Measurements from ENCODE around the gene RHOD. TPM values are rescaled to one million over a fixed set of nuclear protein-coding genes. Genes with fewer than 3 reads are reported as not detected.

Gene RHOD
- total RNA-seq, 1 experiment from 2014 or later, result 99.9 TPM

- BruUV-seq (replicated peaks), result no TSS peak
- H3K27me3 ChIP-seq (ENCODE audit: low read length), result no peaks in the 10 kb centered on the region
- intact Hi-C loops (cut with micrococcal nuclease), result no loop called here
- no peak overlapping the region for H3K9ac ChIP-seq (ENCODE audit: low read length)
- ATAC-seq (peak; percentile 93), DNase-seq (peak; percentile 79)
- no peaks in the 10 kb centered on the region for H3K79me2 ChIP-seq (ENCODE audit: low read length)
- H3K4me3 ChIP-seq (ENCODE audit: low read length), result no peak overlapping the region
- peak overlapping the region; percentile 12; the same call in 1 of the 2 replicates for H3K27ac ChIP-seq (ENCODE audit: low read length)
- ChIA-PET POLR2A (ENCODE audit: unreplicated experiment) (no interaction called here), CTCF (no interaction called here)
- H3K9me3 ChIP-seq (ENCODE audit: low read length), result no peaks in the 10 kb centered on the region
- no peak overlapping the region for H2AFZ ChIP-seq (ENCODE audit: low read length)
- H4K20me1 ChIP-seq (ENCODE audit: low read length), result no peaks in the 10 kb centered on the region
- TF ChIP-seq CTCF (conservative IDR thresholded peaks at IDR 0.05; ENCODE audit: low read depth, low read length) (no peak), EZH2phosphoT487 (IDR thresholded peaks at IDR 0.05; ENCODE audit: borderline replicate concordance, low read length) (no peak), EZH2 (IDR thresholded peaks at IDR 0.05; ENCODE audit: low read length, unreplicated experiment) (no peak)
- H3K4me1 ChIP-seq (ENCODE audit: insufficient read depth, low read length), result peaks cover 34% of the 10 kb centered on the region
- H3K36me3 ChIP-seq (ENCODE audit: low read depth, low read length), result no peaks in the 10 kb centered on the region
- H3K4me2 ChIP-seq (ENCODE audit: low read length), result peak overlapping the region; percentile 19
- peaks cover 4% of the 10 kb centered on the region for H3F3A ChIP-seq (ENCODE audit: low read length, unreplicated experiment)
- no peaks in the 10 kb centered on the region for H3K9me2 ChIP-seq (replicated peaks; ENCODE audit: low read length)
These were observed 23.7 kb upstream of the RHOD start for GRCh38 chr11:67032830-67033551.

- no peak overlapping the region for H2AFZ ChIP-seq (ENCODE audit: low read length)
- H3K27ac ChIP-seq (ENCODE audit: low read length), result peak overlapping the region; percentile 12; the same call in 1 of the 2 replicates
- H3K36me3 ChIP-seq (ENCODE audit: low read depth, low read length), result no peaks in the 10 kb centered on the region
- H3K9ac ChIP-seq (ENCODE audit: low read length), result no peak overlapping the region
- no peak for TF ChIP-seq EZH2phosphoT487 (IDR thresholded peaks at IDR 0.05; ENCODE audit: borderline replicate concordance, low read length)
- no peak for TF ChIP-seq EZH2 (IDR thresholded peaks at IDR 0.05; ENCODE audit: low read length, unreplicated experiment)
- no peak for TF ChIP-seq CTCF (conservative IDR thresholded peaks at IDR 0.05; ENCODE audit: low read depth, low read length)
- no peak overlapping the region for H3K4me3 ChIP-seq (ENCODE audit: low read length)
- no TSS peak for BruUV-seq (replicated peaks)
- ChIA-PET POLR2A (ENCODE audit: unreplicated experiment) (no interaction called here), CTCF (no interaction called here)
- peak overlapping the region; percentile 19 for H3K4me2 ChIP-seq (ENCODE audit: low read length)
- DNase-seq, result peak; percentile 35
- H3K4me1 ChIP-seq (ENCODE audit: insufficient read depth, low read length), result peaks cover 34% of the 10 kb centered on the region
- peak; percentile 10; the same call in 1 of the 2 replicates for ATAC-seq
- H3K27me3 ChIP-seq (ENCODE audit: low read length), result no peaks in the 10 kb centered on the region
- no peaks in the 10 kb centered on the region for H3K79me2 ChIP-seq (ENCODE audit: low read length)
- no peaks in the 10 kb centered on the region for H3K9me3 ChIP-seq (ENCODE audit: low read length)
- no peaks in the 10 kb centered on the region for H4K20me1 ChIP-seq (ENCODE audit: low read length)
- intact Hi-C loops (cut with micrococcal nuclease), result no loop called here
- peaks cover 4% of the 10 kb centered on the region for H3F3A ChIP-seq (ENCODE audit: low read length, unreplicated experiment)
- no peaks in the 10 kb centered on the region for H3K9me2 ChIP-seq (replicated peaks; ENCODE audit: low read length)
These were observed 22.9 kb upstream of the RHOD start for GRCh38 chr11:67033661-67034166.

- intact Hi-C loops (cut with micrococcal nuclease), result no loop called here
- CTCF ChIA-PET, result no interaction called here
- H3K4me2 ChIP-seq (ENCODE audit: low read length), result no peak overlapping the region
These were observed 22.3 kb upstream of the RHOD start for GRCh38 chr11:67034350-67034749.

More at GRCh38 chr11:67034350-67034749, 22.3 kb upstream of the RHOD start:
- H3K4me1 ChIP-seq (ENCODE audit: insufficient read depth, low read length), result peaks cover 34% of the 10 kb centered on the region
- H2AFZ ChIP-seq (ENCODE audit: low read length), result no peak overlapping the region
- H3K4me3 ChIP-seq (ENCODE audit: low read length), result no peak overlapping the region
- no TSS peak for BruUV-seq (replicated peaks)
- H3K9ac ChIP-seq (ENCODE audit: low read length), result no peak overlapping the region
- no peaks in the 10 kb centered on the region for H3K36me3 ChIP-seq (ENCODE audit: low read depth, low read length)
- POLR2A ChIA-PET (ENCODE audit: unreplicated experiment), result no interaction called here
- H3F3A ChIP-seq (ENCODE audit: low read length, unreplicated experiment), result peaks cover 4% of the 10 kb centered on the region
- H3K27ac ChIP-seq (ENCODE audit: low read length), result no peak overlapping the region
- ATAC-seq (no peak), DNase-seq (no peak)
- H4K20me1 ChIP-seq (ENCODE audit: low read length), result no peaks in the 10 kb centered on the region
- H3K9me3 ChIP-seq (ENCODE audit: low read length), result no peaks in the 10 kb centered on the region
- no peaks in the 10 kb centered on the region for H3K27me3 ChIP-seq (ENCODE audit: low read length)
- TF ChIP-seq EZH2phosphoT487 (IDR thresholded peaks at IDR 0.05; ENCODE audit: borderline replicate concordance, low read length) (no peak), EZH2 (IDR thresholded peaks at IDR 0.05; ENCODE audit: low read length, unreplicated experiment) (no peak), CTCF (conservative IDR thresholded peaks at IDR 0.05; ENCODE audit: low read depth, low read length) (no peak)
- no peaks in the 10 kb centered on the region for H3K9me2 ChIP-seq (replicated peaks; ENCODE audit: low read length)
- H3K79me2 ChIP-seq (ENCODE audit: low read length), result no peaks in the 10 kb centered on the region
